NCI-H2227 treated with DMSO at 0.1 percent for 48 hours (cell line): Measurements from ENCODE around the gene ARHGAP30.
A peak's percentile ranks its signal among the peaks of the same experiment; 100 is the strongest.

ENCODE experiments used
- DNase-seq: peaks from one replicate; lab custom pipeline; 2025; lab: John Stamatoyannopoulos, UW

Gene ARHGAP30

GRCh38 chr1:161009602-161010211, 60.0 kb downstream of the ARHGAP30 start:
- no peak for DNase-seq

GRCh38 chr1:161008869-161009510, 60.7 kb downstream of the ARHGAP30 start:
- no peak for DNase-seq

- no peak for DNase-seq
Observed at GRCh38 chr1:161007369-161007768, 62.3 kb downstream of the ARHGAP30 start.

- no peak for DNase-seq
Observed at GRCh38 chr1:161006563-161006962, 63.1 kb downstream of the ARHGAP30 start.

GRCh38 chr1:161001525-161001924, 68.2 kb downstream of the ARHGAP30 start:
- peak; percentile 90 for DNase-seq

GRCh38 chr1:161000736-161001480, 68.8 kb downstream of the ARHGAP30 start:
- DNase-seq = no peak

- no peak for DNase-seq
Observed at GRCh38 chr1:160999376-160999775, 70.3 kb downstream of the ARHGAP30 start.

- DNase-seq = peak; percentile 11
Observed at GRCh38 chr1:160997323-160998038, 72.2 kb downstream of the ARHGAP30 start.
